ENCODE measurements around the gene MKRN2. TPM values are rescaled to one million over a fixed set of nuclear protein-coding genes. Genes with fewer than 3 reads are reported as not detected.

Gene MKRN2
- total RNA-seq, 1 experiment from 2014 or later: 27.9 TPM

DNA sequence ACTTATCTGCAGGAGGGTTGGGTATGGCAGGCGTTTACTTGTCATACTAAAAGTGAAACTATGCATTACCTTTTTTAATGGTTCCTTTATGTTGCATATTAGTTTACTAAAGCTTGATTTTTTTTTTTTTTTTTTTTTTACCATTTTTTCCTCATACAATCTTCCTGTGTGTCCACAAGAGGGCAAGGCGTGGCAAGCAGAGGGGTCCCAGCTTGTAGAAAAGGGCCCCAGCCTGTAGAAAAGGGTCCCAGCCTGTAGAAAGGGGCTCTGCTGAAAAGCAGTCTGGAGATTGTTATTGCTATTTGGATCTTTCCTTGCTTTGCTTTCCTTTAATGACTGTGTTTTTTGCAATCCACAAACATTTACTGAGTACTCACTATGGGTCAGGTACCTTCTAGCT is 21.9 kb downstream of the MKRN2 start:
- H3K9ac ChIP-seq (ENCODE audit: low read length): no peak overlapping the region
- H3K4me1 ChIP-seq (ENCODE audit: control insufficient read depth in 1 of 2, insufficient read depth in 2 of 2, low read length in 2 of 2): no peaks in the 10 kb centered on the region
- ATAC-seq: no peak
- H3K79me2 ChIP-seq (ENCODE audit: insufficient read depth, low read length): no peaks in the 10 kb centered on the region; the same call in 1 of the 2 replicates
- no peaks in the 10 kb centered on the region for H3K9me3 ChIP-seq (ENCODE audit: control insufficient read depth in 1 of 2, insufficient read depth in 1 of 2, low read depth in 1 of 2, low read length in 2 of 2)
- no peak for DNase-seq (ENCODE audit: low read depth, low spot score)
- TF ChIP-seq, protein P1, sequence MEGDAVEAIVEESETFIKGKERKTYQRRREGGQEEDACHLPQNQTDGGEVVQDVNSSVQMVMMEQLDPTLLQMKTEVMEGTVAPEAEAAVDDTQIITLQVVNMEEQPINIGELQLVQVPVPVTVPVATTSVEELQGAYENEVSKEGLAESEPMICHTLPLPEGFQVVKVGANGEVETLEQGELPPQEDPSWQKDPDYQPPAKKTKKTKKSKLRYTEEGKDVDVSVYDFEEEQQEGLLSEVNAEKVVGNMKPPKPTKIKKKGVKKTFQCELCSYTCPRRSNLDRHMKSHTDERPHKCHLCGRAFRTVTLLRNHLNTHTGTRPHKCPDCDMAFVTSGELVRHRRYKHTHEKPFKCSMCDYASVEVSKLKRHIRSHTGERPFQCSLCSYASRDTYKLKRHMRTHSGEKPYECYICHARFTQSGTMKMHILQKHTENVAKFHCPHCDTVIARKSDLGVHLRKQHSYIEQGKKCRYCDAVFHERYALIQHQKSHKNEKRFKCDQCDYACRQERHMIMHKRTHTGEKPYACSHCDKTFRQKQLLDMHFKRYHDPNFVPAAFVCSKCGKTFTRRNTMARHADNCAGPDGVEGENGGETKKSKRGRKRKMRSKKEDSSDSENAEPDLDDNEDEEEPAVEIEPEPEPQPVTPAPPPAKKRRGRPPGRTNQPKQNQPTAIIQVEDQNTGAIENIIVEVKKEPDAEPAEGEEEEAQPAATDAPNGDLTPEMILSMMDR (IDR thresholded peaks at IDR 0.05 in 2 of 3, conservative IDR thresholded peaks at IDR 0.05 in 1 of 3; ENCODE audit: borderline replicate concordance in 1 of 3, insufficient read depth in 1 of 3, low read depth in 2 of 3, low read length in 2 of 3): peak in 2 of 3 experiments; percentile 10 to 40; a peak in 2 of 6 replicates
- TF ChIP-seq EZH2phosphoT487 (IDR thresholded peaks at IDR 0.05; ENCODE audit: borderline replicate concordance): no peak
- intact Hi-C loops (cut with micrococcal nuclease): no loop called here
- BruUV-seq (replicated peaks): no TSS peak
- no peak overlapping the region for H2AFZ ChIP-seq (ENCODE audit: low read depth, low read length, poor library complexity, severe bottlenecking)
- no peak overlapping the region for H3K4me2 ChIP-seq (ENCODE audit: low read length)
- no peak overlapping the region for H3K27ac ChIP-seq (ENCODE audit: low read depth, low read length)
- no peak overlapping the region for H3K4me3 ChIP-seq (replicated peaks in 1 of 2; ENCODE audit: low read depth in 1 of 2, low read length in 2 of 2)
- CTCF ChIA-PET: interaction anchor here (1.0 kb wide), 1 partner anchor 11 kb away, joined by 3 read pairs; no protein-coding TSS in a partner anchor
- no peaks in the 10 kb centered on the region for H3K27me3 ChIP-seq (ENCODE audit: insufficient read depth, low read length)
- RAD21 ChIA-PET (ENCODE audit: low non-redundant PET in 1 of 2, low total read pairs in 2 of 2, uncharacterized antibody in 2 of 2, unreplicated experiment in 2 of 2): no interaction called here
- POLR2A ChIA-PET: interaction anchor here (0.7 kb wide), 1 partner anchor 36 kb away, joined by 5 read pairs; no protein-coding TSS in a partner anchor
- no peaks in the 10 kb centered on the region for H3K9me2 ChIP-seq (ENCODE audit: insufficient read depth)
- H3K36me3 ChIP-seq (ENCODE audit: control insufficient read depth in 1 of 2, insufficient read depth in 2 of 2, low read length in 2 of 2): peaks cover 20 to 41% of the 10 kb centered on the region in 2 experiments
- no peaks in the 10 kb centered on the region; the same call in 1 of the 2 replicates for H4K20me1 ChIP-seq (ENCODE audit: insufficient read depth)

DNA sequence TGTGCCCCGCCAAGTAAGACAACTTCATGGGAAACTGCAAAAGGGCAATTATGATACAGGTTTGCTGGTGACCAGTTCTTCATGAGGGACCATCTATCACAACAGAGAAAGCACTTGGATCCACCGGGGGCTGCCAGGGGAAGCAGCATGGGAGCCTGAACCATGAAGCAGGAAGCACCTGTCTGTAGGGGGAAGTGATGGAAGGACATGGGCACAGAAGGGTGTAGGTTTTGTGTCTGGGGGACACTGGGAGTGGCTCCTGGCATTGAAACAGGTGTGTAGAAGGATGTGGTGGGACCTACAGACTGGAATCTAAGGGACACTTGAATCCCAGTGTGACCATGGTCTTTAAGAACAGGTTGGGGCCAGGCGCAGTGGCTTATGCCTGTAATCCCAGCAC is 22.6 kb downstream of the MKRN2 start:
- no peak for ATAC-seq
- no peak overlapping the region for H2AFZ ChIP-seq (ENCODE audit: low read depth, low read length, poor library complexity, severe bottlenecking)
- peaks cover 21 to 48% of the 10 kb centered on the region in 2 experiments for H3K36me3 ChIP-seq (ENCODE audit: control insufficient read depth in 1 of 2, insufficient read depth in 2 of 2, low read length in 2 of 2)
- no peak for TF ChIP-seq ZNF274 (IDR thresholded peaks at IDR 0.05; ENCODE audit: low read depth, low read length)
- TF ChIP-seq RAD21 (IDR thresholded peaks at IDR 0.05; ENCODE audit: low read depth): no peak
- TF ChIP-seq JUND (IDR thresholded peaks at IDR 0.05): no peak
- no peaks in the 10 kb centered on the region; the same call in 1 of the 2 replicates for H4K20me1 ChIP-seq (ENCODE audit: insufficient read depth)
- no peak overlapping the region for H3K4me3 ChIP-seq (replicated peaks in 1 of 2; ENCODE audit: low read depth in 1 of 2, low read length in 2 of 2)
- CTCF ChIA-PET: no interaction called here
- intact Hi-C loops (cut with micrococcal nuclease): no loop called here
- no peak overlapping the region for H3K4me2 ChIP-seq (ENCODE audit: low read length)
- H3K9me2 ChIP-seq (ENCODE audit: insufficient read depth): no peaks in the 10 kb centered on the region
- RAD21 ChIA-PET (ENCODE audit: low non-redundant PET in 1 of 2, low total read pairs in 2 of 2, uncharacterized antibody in 2 of 2, unreplicated experiment in 2 of 2): no interaction called here
- POLR2A ChIA-PET: no interaction called here
- no TSS peak for BruUV-seq (replicated peaks)
- no peak overlapping the region for H3K27ac ChIP-seq (ENCODE audit: low read depth, low read length)
- H3K27me3 ChIP-seq (ENCODE audit: insufficient read depth, low read length): no peaks in the 10 kb centered on the region
- H3K4me1 ChIP-seq (ENCODE audit: control insufficient read depth in 1 of 2, insufficient read depth in 2 of 2, low read length in 2 of 2): no peaks in the 10 kb centered on the region
- no peaks in the 10 kb centered on the region for H3K9me3 ChIP-seq (ENCODE audit: control insufficient read depth in 1 of 2, insufficient read depth in 1 of 2, low read depth in 1 of 2, low read length in 2 of 2)
- H3K9ac ChIP-seq (ENCODE audit: low read length): no peak overlapping the region
- no peaks in the 10 kb centered on the region; the same call in 1 of the 2 replicates for H3K79me2 ChIP-seq (ENCODE audit: insufficient read depth, low read length)
- no peak for DNase-seq (ENCODE audit: low read depth, low spot score)

Data from HCT116 (cell line).